HG03103 (cell line): ENCODE results near the gene FNDC10.

Source experiments
- ATAC-seq: cut with Tn5 transposase; IDR thresholded peaks from one replicate; pipeline ENCODE4 v1.9.1; 2021; ENCODE audit warnings: low read depth; ENCODE audit not compliant: unreplicated experiment

Gene FNDC10

GRCh38 chr1:1628754-1629429 is 29.0 kb upstream of the FNDC10 start:
- ATAC-seq: no peak

- no peak for ATAC-seq
Measured at GRCh38 chr1:1627829-1628753, 28.2 kb upstream of the FNDC10 start.

GRCh38 chr1:1627261-1627828 is 27.4 kb upstream of the FNDC10 start:
- no peak for ATAC-seq

GRCh38 chr1:1626207-1627141 is 26.5 kb upstream of the FNDC10 start:
- no peak for ATAC-seq

GRCh38 chr1:1625824-1626206 is 25.9 kb upstream of the FNDC10 start:
- no peak for ATAC-seq

- ATAC-seq: no peak
Measured at GRCh38 chr1:1625404-1625775, 25.5 kb upstream of the FNDC10 start.

- ATAC-seq: no peak
Measured at GRCh38 chr1:1624443-1625403, 24.8 kb upstream of the FNDC10 start.

GRCh38 chr1:1623631-1624442 is 23.9 kb upstream of the FNDC10 start:
- no peak for ATAC-seq

- ATAC-seq: no peak
Measured at GRCh38 chr1:1623181-1623630, 23.3 kb upstream of the FNDC10 start.

- ATAC-seq: no peak
Measured at GRCh38 chr1:1622788-1623094, 22.8 kb upstream of the FNDC10 start.

- no peak for ATAC-seq
Measured at GRCh38 chr1:1622010-1622787, 22.3 kb upstream of the FNDC10 start.

GRCh38 chr1:1621173-1622009 is 21.5 kb upstream of the FNDC10 start:
- ATAC-seq: no peak

- no peak for ATAC-seq
Measured at GRCh38 chr1:1620433-1621139, 20.7 kb upstream of the FNDC10 start.

GRCh38 chr1:1619917-1620361 is 20.0 kb upstream of the FNDC10 start:
- no peak for ATAC-seq

- no peak for ATAC-seq
Measured at GRCh38 chr1:1618396-1619068, 18.6 kb upstream of the FNDC10 start.

GRCh38 chr1:1617925-1618324 is 18.0 kb upstream of the FNDC10 start:
- ATAC-seq: no peak
